GM23248 (cell line): ENCODE measurements around the gene EPB41L4B. TPM values are rescaled to one million over a fixed set of nuclear protein-coding genes. Genes with fewer than 3 reads are reported as not detected.

ENCODE experiments used
- DNase-seq: peaks from one replicate; pipeline ENCODE4 v3.0.0-alpha.2; 2015
- H2AFZ ChIP-seq: fragments of 200-600 bp; sonication (generic); 2 replicates; pipeline ENCODE4 v1.6.1; 2016; ENCODE audit warnings: antibody characterized with exemption
- H3F3A ChIP-seq: fragments of 200-600 bp; sonication (generic); 2 replicates; pipeline ENCODE4 v1.6.1; 2016; ENCODE audit warnings: mild to moderate bottlenecking, antibody characterized with exemption, mixed run types; ENCODE audit not compliant: insufficient read depth
- H3K27ac ChIP-seq: fragments of 200-600 bp; sonication (generic); 2 replicates; pipeline ENCODE4 v1.5.1; 2016; ENCODE audit warnings: mild to moderate bottlenecking
- H3K27me3 ChIP-seq: fragments of 200-600 bp; sonication (generic); replicated peaks from 2 replicates; pipeline ENCODE4 v1.6.1; 2016; ENCODE audit warnings: mild to moderate bottlenecking; ENCODE audit not compliant: insufficient read depth
- H3K36me3 ChIP-seq: fragments of 200-600 bp; sonication (generic); 2 replicates; pipeline ENCODE4 v1.6.1; 2016; ENCODE audit warnings: low read depth, mild to moderate bottlenecking
- H3K4me1 ChIP-seq: fragments of 200-600 bp; sonication (generic); 2 replicates; pipeline ENCODE4 v1.6.1; 2016; ENCODE audit warnings: mild to moderate bottlenecking; ENCODE audit not compliant: insufficient read depth
- H3K4me2 ChIP-seq: fragments of 200-600 bp; sonication (generic); one replicate; pipeline ENCODE4 v1.6.1; 2016; ENCODE audit warnings: mild to moderate bottlenecking; ENCODE audit not compliant: unreplicated experiment
- H3K4me3 ChIP-seq: fragments of 200-600 bp; sonication (generic); 2 replicates; pipeline ENCODE4 v1.5.1; 2016; ENCODE audit warnings: mild to moderate bottlenecking
- H3K79me2 ChIP-seq: fragments of 200-600 bp; sonication (generic); 2 replicates; pipeline ENCODE4 v1.6.1; 2016; ENCODE audit warnings: mild to moderate bottlenecking; ENCODE audit not compliant: insufficient read depth
- H3K9ac ChIP-seq: fragments of 200-600 bp; sonication (generic); 2 replicates; pipeline ENCODE4 v1.6.1; 2016; ENCODE audit warnings: mild to moderate bottlenecking
- H3K9me2 ChIP-seq: fragments of 200-600 bp; sonication (generic); 2 replicates; pipeline ENCODE4 v1.6.1; 2016; ENCODE audit warnings: mixed run types, mild to moderate bottlenecking, moderate library complexity; ENCODE audit not compliant: insufficient read depth
- H3K9me3 ChIP-seq: fragments of 200-600 bp; sonication (generic); one replicate; pipeline ENCODE4 v1.6.1; 2017; ENCODE audit warnings: low read depth
- H4K20me1 ChIP-seq: fragments of 200-600 bp; sonication (generic); 2 replicates; pipeline ENCODE4 v1.6.0; 2016; ENCODE audit not compliant: insufficient read depth
- EZH2 ChIP-seq: fragments of 200-600 bp; sonication (generic); IDR thresholded peaks from 2 replicates; pipeline ENCODE4 v1.6.1; 2018; ENCODE audit warnings: antibody characterized with exemption, mild to moderate bottlenecking; ENCODE audit not compliant: insufficient read depth, poor library complexity, severe bottlenecking
- EZH2phosphoT487 ChIP-seq: fragments of 200-600 bp; sonication (generic); IDR thresholded peaks from 2 replicates; pipeline ENCODE4 v1.6.1; 2018; ENCODE audit warnings: antibody characterized with exemption, moderate library complexity, mild to moderate bottlenecking, low read depth; ENCODE audit not compliant: insufficient read depth
- WGBS, 2 experiments: methylation state at CpG; one replicate each; pipeline ENCODE4 v1.1.6; 2015 to 2017; ENCODE audit warnings: low lambda C conversion rate in 2 of 2, low coverage in 1 of 2; ENCODE audit errors: missing lambda C conversion rate in 2 of 2; 5-methylcytosine and 5-hydroxymethylcytosine counted together
- in situ Hi-C: fragments of 300-500 bp; cut with MboI; formaldehyde crosslinking; loops from 2 replicates; pipeline ENCODE4 v1.15.0; 2020
- polyA plus RNA-seq: library from polyadenylated mRNA; unstranded; fragments of >200 nt; fragmentation: Nextera tagmentation; extraction: Ambion mirVana; gene quantifications from 2 replicates; pipeline ENCODE4 v1.2.1, GENCODE V29; 2016
- total RNA-seq: library from RNA; depleted of rRNA; stranded (reverse); fragments of >200 nt; shearing (Covaris generic); gene quantifications from 2 replicates; pipeline ENCODE4 v1.2.3, GENCODE V29; 2014

Gene EPB41L4B
- total and polyA plus RNA-seq, 2 experiments from 2014 or later: 0.33 to 0.76 TPM

DNA sequence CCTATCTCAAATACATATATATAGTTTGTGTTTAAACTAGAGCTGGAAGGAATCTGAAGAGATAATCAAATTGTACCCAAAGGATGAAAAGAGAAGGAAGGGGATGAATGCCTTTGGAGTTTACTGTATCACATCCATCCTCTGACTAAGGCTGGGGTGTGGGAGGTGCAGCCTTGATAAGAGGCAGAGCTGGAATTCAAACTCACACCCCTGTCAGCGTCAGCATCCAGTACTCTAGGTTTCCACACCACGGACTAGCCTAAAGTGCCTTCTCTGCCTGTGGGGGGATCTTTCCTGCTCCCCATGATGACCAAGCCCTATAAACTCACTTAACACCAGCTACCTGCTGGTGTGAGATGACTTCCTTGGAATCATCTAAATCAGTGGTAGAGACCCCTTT, 48.1 kb downstream of the EPB41L4B start:
- TF ChIP-seq EZH2phosphoT487: no peak
- no peak for TF ChIP-seq EZH2
- Histone ChIP-seq H3K9me3 (no peaks in the 10 kb centered on the region), H3K36me3 (no peaks in the 10 kb centered on the region), H3K27ac (no peak overlapping the region), H3F3A (no peaks in the 10 kb centered on the region), H3K9me2 (no peaks in the 10 kb centered on the region), H3K4me3 (no peak overlapping the region), H3K4me1 (no peaks in the 10 kb centered on the region), H4K20me1 (no peaks in the 10 kb centered on the region), H3K79me2 (no peaks in the 10 kb centered on the region), H3K9ac (no peak overlapping the region), H2AFZ (no peak overlapping the region), H3K4me2 (no peak overlapping the region), H3K27me3 (no peaks in the 10 kb centered on the region)
- in situ Hi-C loops: no loop called here
- 76 to 77% methylated on average over 2 of the region's 2 CpGs for WGBS, 2 experiments
- peak; percentile 13 for DNase-seq

DNA sequence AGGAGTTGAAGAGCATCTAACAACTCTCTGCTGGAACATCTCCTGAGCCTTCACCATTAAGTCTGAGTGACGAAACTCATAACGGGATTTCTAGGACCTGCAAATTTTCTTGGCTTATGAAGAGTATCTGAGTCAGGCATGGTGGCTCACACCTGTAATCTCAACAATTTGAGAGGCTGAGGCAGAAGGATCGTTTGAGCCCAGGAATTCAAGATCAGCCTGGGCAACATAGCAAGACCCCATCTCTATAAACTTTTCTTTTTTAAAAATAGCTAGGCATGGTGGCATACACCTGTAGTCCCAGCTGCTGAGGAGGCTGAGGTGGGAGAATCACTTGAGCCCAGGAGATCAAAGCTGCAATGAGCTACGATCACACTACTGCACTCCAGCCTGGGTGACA, 48.8 kb downstream of the EPB41L4B start:
- no peak for DNase-seq
- in situ Hi-C loops: no loop called here
- H3K27me3 ChIP-seq: 0 out of 2 replicates have a peak, but pooled peaks cover 1% of the 10 kb centered on the region
- no peaks in the 10 kb centered on the region for H3K9me3 ChIP-seq
- H3K9ac ChIP-seq: no peak overlapping the region
- no peak overlapping the region for H3K4me2 ChIP-seq
- no peaks in the 10 kb centered on the region for H4K20me1 ChIP-seq
- H2AFZ ChIP-seq: no peak overlapping the region
- no peaks in the 10 kb centered on the region for H3K79me2 ChIP-seq
- no peak overlapping the region for H3K27ac ChIP-seq
- H3K36me3 ChIP-seq: no peaks in the 10 kb centered on the region
- no peaks in the 10 kb centered on the region for H3K9me2 ChIP-seq
- no peaks in the 10 kb centered on the region for H3F3A ChIP-seq
- WGBS, 2 experiments: 93 to 94% methylated on average over 4 of the region's 4 CpGs
- TF ChIP-seq EZH2: no peak
- no peak for TF ChIP-seq EZH2phosphoT487
- no peaks in the 10 kb centered on the region for H3K4me1 ChIP-seq
- no peak overlapping the region for H3K4me3 ChIP-seq

- DNase-seq: no peak
- TF ChIP-seq EZH2: no peak
- no peak for TF ChIP-seq EZH2phosphoT487
- Histone ChIP-seq H2AFZ (no peak overlapping the region), H4K20me1 (no peaks in the 10 kb centered on the region), H3F3A (no peaks in the 10 kb centered on the region), H3K27ac (no peak overlapping the region), H3K9ac (no peak overlapping the region), H3K9me2 (no peaks in the 10 kb centered on the region), H3K27me3 (peaks cover 2% of the 10 kb centered on the region; the same call in 1 of the 2 replicates), H3K4me1 (no peaks in the 10 kb centered on the region), H3K9me3 (no peaks in the 10 kb centered on the region), H3K36me3 (no peaks in the 10 kb centered on the region), H3K79me2 (no peaks in the 10 kb centered on the region), H3K4me3 (no peak overlapping the region), H3K4me2 (no peak overlapping the region)
- 74 to 75% methylated on average over 15 of the region's 15 CpGs for WGBS, 2 experiments
- in situ Hi-C loops: no loop called here
Observed at GRCh38 chr9:109270971-109271925, 49.6 kb downstream of the EPB41L4B start.

- no peak overlapping the region for H3K9ac ChIP-seq
- in situ Hi-C loops: no loop called here
- no peaks in the 10 kb centered on the region for H3K9me2 ChIP-seq
Observed at GRCh38 chr9:109270441-109270840, 50.4 kb downstream of the EPB41L4B start.

More at GRCh38 chr9:109270441-109270840, 50.4 kb downstream of the EPB41L4B start:
- H2AFZ ChIP-seq: no peak overlapping the region
- H3K27me3 ChIP-seq: peaks cover 2% of the 10 kb centered on the region; the same call in 1 of the 2 replicates
- DNase-seq: no peak
- H3K79me2 ChIP-seq: no peaks in the 10 kb centered on the region
- H4K20me1 ChIP-seq: no peaks in the 10 kb centered on the region
- no peak overlapping the region for H3K27ac ChIP-seq
- no peaks in the 10 kb centered on the region for H3K36me3 ChIP-seq
- H3K9me3 ChIP-seq: no peaks in the 10 kb centered on the region
- no peaks in the 10 kb centered on the region for H3F3A ChIP-seq
- TF ChIP-seq EZH2phosphoT487: no peak
- TF ChIP-seq EZH2: no peak
- no peak overlapping the region for H3K4me2 ChIP-seq
- no peaks in the 10 kb centered on the region for H3K4me1 ChIP-seq
- no peak overlapping the region for H3K4me3 ChIP-seq
